ENCODE measurements around the gene SERPINI1. TPM values are rescaled to one million over a fixed set of nuclear protein-coding genes. Genes with fewer than 3 reads are reported as not detected.

The SERPINI1 gene
- total RNA-seq, 1 experiment from 2014 or later, result 4.4 TPM

DNA sequence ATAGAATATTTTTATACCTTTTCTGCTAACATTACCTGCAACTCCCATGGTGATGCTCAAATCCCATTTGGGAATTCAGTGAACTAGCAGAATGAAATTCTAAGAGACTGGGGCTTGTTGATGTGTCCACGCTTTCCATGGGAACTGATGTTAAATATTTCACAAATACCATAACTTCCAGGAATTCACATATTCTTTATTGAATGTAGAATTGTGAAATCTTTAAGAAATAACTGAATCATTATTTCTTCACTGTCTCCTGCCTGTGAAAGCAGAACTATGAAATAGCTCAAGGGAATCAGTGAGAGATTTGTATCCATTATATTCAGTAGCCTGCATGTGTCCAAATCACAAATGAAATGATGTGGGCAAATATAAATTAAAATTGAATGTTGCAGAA is 130.8 kb downstream of the SERPINI1 start:
- no peak overlapping the region for H3K4me3 Mint-ChIP-seq (ENCODE audit: unreplicated experiment)
- BruUV-seq (replicated peaks), result no TSS peak
- POLR2A ChIA-PET, result no interaction called here
- intact Hi-C loops (cut with micrococcal nuclease; ENCODE audit: unreplicated experiment), result no loop called here
- Histone ChIP-seq H3K9me3 (no peaks in the 10 kb centered on the region), H3K27me3 (replicated peaks; ENCODE audit: control insufficient read depth, insufficient read depth, low read length) (no peaks in the 10 kb centered on the region), H3K4me1 (no peaks in the 10 kb centered on the region), H3K36me3 (ENCODE audit: control insufficient read depth, insufficient read depth, low read length) (no peaks in the 10 kb centered on the region), H3K4me3 (ENCODE audit: low read depth, low read length) (no peak overlapping the region)
- TF ChIP-seq, protein P1, sequence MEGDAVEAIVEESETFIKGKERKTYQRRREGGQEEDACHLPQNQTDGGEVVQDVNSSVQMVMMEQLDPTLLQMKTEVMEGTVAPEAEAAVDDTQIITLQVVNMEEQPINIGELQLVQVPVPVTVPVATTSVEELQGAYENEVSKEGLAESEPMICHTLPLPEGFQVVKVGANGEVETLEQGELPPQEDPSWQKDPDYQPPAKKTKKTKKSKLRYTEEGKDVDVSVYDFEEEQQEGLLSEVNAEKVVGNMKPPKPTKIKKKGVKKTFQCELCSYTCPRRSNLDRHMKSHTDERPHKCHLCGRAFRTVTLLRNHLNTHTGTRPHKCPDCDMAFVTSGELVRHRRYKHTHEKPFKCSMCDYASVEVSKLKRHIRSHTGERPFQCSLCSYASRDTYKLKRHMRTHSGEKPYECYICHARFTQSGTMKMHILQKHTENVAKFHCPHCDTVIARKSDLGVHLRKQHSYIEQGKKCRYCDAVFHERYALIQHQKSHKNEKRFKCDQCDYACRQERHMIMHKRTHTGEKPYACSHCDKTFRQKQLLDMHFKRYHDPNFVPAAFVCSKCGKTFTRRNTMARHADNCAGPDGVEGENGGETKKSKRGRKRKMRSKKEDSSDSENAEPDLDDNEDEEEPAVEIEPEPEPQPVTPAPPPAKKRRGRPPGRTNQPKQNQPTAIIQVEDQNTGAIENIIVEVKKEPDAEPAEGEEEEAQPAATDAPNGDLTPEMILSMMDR (IDR thresholded peaks at IDR 0.05; ENCODE audit: insufficient read depth in 1 of 2, low read depth in 1 of 2, low read length in 1 of 2, severe bottlenecking in 1 of 2, unreplicated experiment in 1 of 2), result no peak
- no peak overlapping the region for H3K27ac Mint-ChIP-seq (ENCODE audit: unreplicated experiment)
- no peaks in the 10 kb centered on the region for H3K4me1 Mint-ChIP-seq (ENCODE audit: low read depth, unreplicated experiment)
- H3K9me3 Mint-ChIP-seq (ENCODE audit: unreplicated experiment), result no peaks in the 10 kb centered on the region
- H3K27me3 Mint-ChIP-seq (ENCODE audit: insufficient read depth, unreplicated experiment), result peaks cover 6% of the 10 kb centered on the region
- H3K36me3 Mint-ChIP-seq (ENCODE audit: insufficient read depth, unreplicated experiment), result no peaks in the 10 kb centered on the region
- DNase-seq, result no peak
- CTCF ChIA-PET, result no interaction called here

- intact Hi-C loops (cut with micrococcal nuclease; ENCODE audit: unreplicated experiment), result no loop called here
- no TSS peak for BruUV-seq (replicated peaks)
- POLR2A ChIA-PET, result no interaction called here
These were observed 132.5 kb downstream of the SERPINI1 start for GRCh38 chr3:167867981-167868380.

GRCh38 chr3:167870181-167870580 is 134.7 kb downstream of the SERPINI1 start:
- Mint-ChIP-seq H3K4me3 (ENCODE audit: unreplicated experiment) (no peak overlapping the region), H3K27ac (ENCODE audit: unreplicated experiment) (no peak overlapping the region), H3K36me3 (ENCODE audit: insufficient read depth, unreplicated experiment) (no peaks in the 10 kb centered on the region), H3K9me3 (ENCODE audit: unreplicated experiment) (no peaks in the 10 kb centered on the region), H3K4me1 (ENCODE audit: low read depth, unreplicated experiment) (no peaks in the 10 kb centered on the region), H3K27me3 (ENCODE audit: insufficient read depth, unreplicated experiment) (peaks cover 6% of the 10 kb centered on the region)
- BruUV-seq (replicated peaks), result no TSS peak
- CTCF ChIA-PET, result no interaction called here
- Histone ChIP-seq H3K4me1 (no peaks in the 10 kb centered on the region), H3K27me3 (replicated peaks; ENCODE audit: control insufficient read depth, insufficient read depth, low read length) (no peaks in the 10 kb centered on the region), H3K9me3 (no peaks in the 10 kb centered on the region), H3K36me3 (ENCODE audit: control insufficient read depth, insufficient read depth, low read length) (no peaks in the 10 kb centered on the region), H3K4me3 (ENCODE audit: low read depth, low read length) (no peak overlapping the region)
- intact Hi-C loops (cut with micrococcal nuclease; ENCODE audit: unreplicated experiment), result no loop called here
- TF ChIP-seq, protein P1 (IDR thresholded peaks at IDR 0.05; ENCODE audit: insufficient read depth in 1 of 2, low read depth in 1 of 2, low read length in 1 of 2, severe bottlenecking in 1 of 2, unreplicated experiment in 1 of 2), result no peak
- POLR2A ChIA-PET, result no interaction called here
- DNase-seq, result no peak

More at GRCh38 chr3:167867981-167868380, 132.5 kb downstream of the SERPINI1 start:
- no peaks in the 10 kb centered on the region for H3K27me3 ChIP-seq (replicated peaks; ENCODE audit: control insufficient read depth, insufficient read depth, low read length)
- H3K4me1 ChIP-seq, result no peaks in the 10 kb centered on the region
- Mint-ChIP-seq H3K4me1 (ENCODE audit: low read depth, unreplicated experiment) (no peaks in the 10 kb centered on the region), H3K9me3 (ENCODE audit: unreplicated experiment) (no peaks in the 10 kb centered on the region), H3K27ac (ENCODE audit: unreplicated experiment) (no peak overlapping the region), H3K27me3 (ENCODE audit: insufficient read depth, unreplicated experiment) (peaks cover 6% of the 10 kb centered on the region), H3K36me3 (ENCODE audit: insufficient read depth, unreplicated experiment) (no peaks in the 10 kb centered on the region), H3K4me3 (ENCODE audit: unreplicated experiment) (no peak overlapping the region)
- no peaks in the 10 kb centered on the region for H3K9me3 ChIP-seq
- TF ChIP-seq, protein P1 (IDR thresholded peaks at IDR 0.05; ENCODE audit: insufficient read depth in 1 of 2, low read depth in 1 of 2, low read length in 1 of 2, severe bottlenecking in 1 of 2, unreplicated experiment in 1 of 2), result no peak
- no peak for DNase-seq
- CTCF ChIA-PET, result no interaction called here
- H3K4me3 ChIP-seq (ENCODE audit: low read depth, low read length), result no peak overlapping the region
- no peaks in the 10 kb centered on the region for H3K36me3 ChIP-seq (ENCODE audit: control insufficient read depth, insufficient read depth, low read length)

Measured in Caco-2 (cell line).